Neural cell (in vitro differentiated cells): ENCODE measurements around the gene MBD2. TPM values are rescaled to one million over a fixed set of nuclear protein-coding genes. Genes with fewer than 3 reads are reported as not detected.

Source experiments
- H2AFZ ChIP-seq: fragments of 200-600, 300-800 bp; sonication (generic), shearing (Covaris generic); 2 replicates; pipeline ENCODE4 v1.6.0; 2014; ENCODE audit warnings: low read depth, mild to moderate bottlenecking, antibody characterized with exemption, low read length, moderate library complexity
- H3F3A ChIP-seq: fragments of 200-600 bp; shearing (Covaris generic); 2 replicates; pipeline ENCODE4 v1.6.1; 2016; ENCODE audit warnings: mild to moderate bottlenecking, moderate library complexity, mixed read lengths, antibody characterized with exemption, low read length; ENCODE audit not compliant: insufficient read depth, poor library complexity, severe bottlenecking
- H3K27ac ChIP-seq: fragments of 200-600, 300-800 bp; sonication (generic), shearing (Covaris generic); 2 replicates; pipeline ENCODE4 v1.5.1; 2014; ENCODE audit warnings: mild to moderate bottlenecking, low read length, moderate library complexity
- H3K27me3 ChIP-seq: fragments of 300-800, 200-600 bp; sonication (generic), shearing (Covaris generic); 2 replicates; pipeline ENCODE4 v1.6.0; 2014; ENCODE audit warnings: mild to moderate bottlenecking, low read depth, low read length, moderate library complexity; ENCODE audit not compliant: insufficient read depth
- H3K36me3 ChIP-seq: fragments of 300-800, 200-600 bp; sonication (generic), shearing (Covaris generic); 2 replicates; pipeline ENCODE4 v1.5.1; 2014; ENCODE audit warnings: mild to moderate bottlenecking, antibody characterized with exemption, low read length, moderate library complexity; ENCODE audit not compliant: insufficient read depth
- H3K4me2 ChIP-seq: fragments of 300-800, 200-600 bp; sonication (generic), shearing (Covaris generic); 2 replicates; pipeline ENCODE4 v1.6.0; 2014; ENCODE audit warnings: mild to moderate bottlenecking, low read length
- H3K4me3 ChIP-seq: fragments of 300-800, 200-600 bp; sonication (generic), shearing (Covaris generic); 2 replicates; pipeline ENCODE4 v1.5.1; 2014; ENCODE audit warnings: mild to moderate bottlenecking, low read length, moderate library complexity
- H3K79me2 ChIP-seq: fragments of 200-600 bp; shearing (Covaris generic); replicated peaks from 2 replicates; pipeline ENCODE4 v1.6.0; 2014; ENCODE audit warnings: mild to moderate bottlenecking, low read length, moderate library complexity; ENCODE audit not compliant: insufficient read depth
- H3K9ac ChIP-seq: fragments of 300-800, 200-600 bp; sonication (generic), shearing (Covaris generic); 2 replicates; pipeline ENCODE4 v1.6.1; 2016; ENCODE audit warnings: mild to moderate bottlenecking, low read length, mixed read lengths
- H3K9me2 ChIP-seq: fragments of 200-600 bp; shearing (Covaris generic); 2 replicates; pipeline ENCODE4 v1.6.1; 2016; ENCODE audit warnings: mild to moderate bottlenecking, low read length, mixed read lengths; ENCODE audit not compliant: insufficient read depth
- H3K9me3 ChIP-seq: fragments of 200-600, 300-800 bp; sonication (generic), shearing (Covaris generic); 2 replicates; pipeline ENCODE4 v1.6.1; 2016; ENCODE audit warnings: mild to moderate bottlenecking, mixed run types, low read length, moderate library complexity, mixed read lengths
- H4K20me1 ChIP-seq: fragments of 200-600 bp; shearing (Covaris generic); 2 replicates; pipeline ENCODE4 v1.6.1; 2016; ENCODE audit warnings: mild to moderate bottlenecking, mixed run types; ENCODE audit not compliant: insufficient read depth
- CTCF ChIP-seq: fragments of 450-650 bp; IDR thresholded peaks from 2 replicates; pipeline ENCODE4 v1.5.1; 2014; ENCODE audit warnings: antibody characterized with exemption, mild to moderate bottlenecking, moderate library complexity; ENCODE audit not compliant: poor library complexity, severe bottlenecking
- EP300 ChIP-seq: fragments of 450-650 bp; conservative IDR thresholded peaks from 2 replicates; pipeline ENCODE4 v1.6.1; 2014; ENCODE audit warnings: antibody characterized with exemption, mild to moderate bottlenecking, moderate library complexity; ENCODE audit not compliant: poor library complexity, severe bottlenecking
- EZH2 ChIP-seq: fragments of 200-600, 300-800 bp; shearing (Covaris generic), sonication (generic); IDR thresholded peaks from 2 replicates; pipeline ENCODE4 v1.6.1; 2014; ENCODE audit warnings: antibody characterized with exemption, low read length, borderline replicate concordance, mild to moderate bottlenecking; ENCODE audit not compliant: insufficient read depth, poor library complexity, severe bottlenecking
- MXI1 ChIP-seq: fragments of 450-650 bp; conservative IDR thresholded peaks from 2 replicates; pipeline ENCODE4 v1.6.1; 2014; ENCODE audit warnings: antibody characterized with exemption, mild to moderate bottlenecking; ENCODE audit not compliant: poor library complexity, severe bottlenecking
- POLR2AphosphoS5 ChIP-seq: IDR thresholded peaks from 2 replicates; pipeline ENCODE4 v1.6.1; 2012
- RAD21 ChIP-seq: fragments of 450-650 bp; conservative IDR thresholded peaks from 2 replicates; pipeline ENCODE4 v1.6.1; 2014; ENCODE audit warnings: antibody characterized with exemption, mild to moderate bottlenecking, moderate library complexity
- REST ChIP-seq: IDR thresholded peaks from 2 replicates; pipeline ENCODE4 v1.6.1; 2012; ENCODE audit warnings: borderline replicate concordance
- SMC3 ChIP-seq: fragments of 450-650 bp; conservative IDR thresholded peaks from 2 replicates; pipeline ENCODE4 v1.6.1; 2014; ENCODE audit warnings: antibody characterized with exemption, mild to moderate bottlenecking, moderate library complexity; ENCODE audit not compliant: poor library complexity
- TAF1 ChIP-seq: IDR thresholded peaks from 2 replicates; pipeline ENCODE4 v1.6.1; 2012; ENCODE audit warnings: low read depth
- polyA plus RNA-seq: library from polyadenylated mRNA; depleted of rRNA; stranded (reverse); fragments of >200 nt; gene quantifications from 2 replicates; pipeline ENCODE4 v1.2.3, GENCODE V29; 2014

MBD2 gene
- polyA plus RNA-seq, 1 donor from 2014 or later, result 16.4 TPM

- H3F3A ChIP-seq, result no peaks in the 10 kb centered on the region
- no peaks in the 10 kb centered on the region for H4K20me1 ChIP-seq
- no peaks in the 10 kb centered on the region for H3K27me3 ChIP-seq
- no peak overlapping the region for H3K4me2 ChIP-seq
- TF ChIP-seq POLR2AphosphoS5 (no peak), REST (no peak), TAF1 (no peak), EP300 (no peak), MXI1 (no peak), EZH2 (no peak), CTCF (no peak), RAD21 (no peak), SMC3 (no peak)
- no peak overlapping the region for H3K9ac ChIP-seq
- H2AFZ ChIP-seq, result no peak overlapping the region
- H3K36me3 ChIP-seq, result peaks cover 4% of the 10 kb centered on the region
- H3K79me2 ChIP-seq, result no peaks in the 10 kb centered on the region
- H3K4me3 ChIP-seq, result no peak overlapping the region
- no peaks in the 10 kb centered on the region for H3K9me2 ChIP-seq
- no peak overlapping the region for H3K27ac ChIP-seq
- no peaks in the 10 kb centered on the region for H3K9me3 ChIP-seq
These were observed 26.6 kb downstream of the MBD2 start for GRCh38 chr18:54197747-54198411.

DNA sequence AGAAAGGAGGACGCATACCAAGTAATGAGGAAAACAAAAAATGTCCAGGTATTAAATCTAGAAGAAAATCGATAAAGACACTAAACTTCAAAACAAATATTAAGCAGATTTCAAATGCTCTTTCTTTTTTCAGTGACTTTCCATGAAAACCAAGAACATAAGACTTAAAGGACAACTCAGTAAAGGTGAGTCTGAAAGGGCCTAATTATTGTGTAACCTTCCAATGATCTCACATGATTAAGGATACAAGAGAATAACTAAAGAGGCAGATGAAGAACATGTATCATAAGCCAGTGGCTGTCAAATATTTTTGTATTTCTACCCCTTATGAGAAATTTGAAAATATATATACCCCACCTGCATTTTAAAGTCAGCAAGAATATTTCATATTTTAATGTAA lies 30.7 kb downstream of the MBD2 start:
- Histone ChIP-seq H3K4me3 (no peak overlapping the region), H3K9me2 (no peaks in the 10 kb centered on the region), H3K36me3 (no peaks in the 10 kb centered on the region), H3K27me3 (no peaks in the 10 kb centered on the region), H3K9me3 (no peaks in the 10 kb centered on the region), H3K79me2 (no peaks in the 10 kb centered on the region), H3K4me2 (no peak overlapping the region), H2AFZ (no peak overlapping the region), H3K9ac (no peak overlapping the region), H3K27ac (no peak overlapping the region), H4K20me1 (no peaks in the 10 kb centered on the region), H3F3A (no peaks in the 10 kb centered on the region)
- TF ChIP-seq RAD21 (no peak), REST (no peak), CTCF (no peak), MXI1 (no peak), EP300 (no peak), SMC3 (no peak), TAF1 (no peak), EZH2 (no peak)
